ENCODE results near the gene LPCAT3. TPM values are rescaled to one million over a fixed set of nuclear protein-coding genes. Genes with fewer than 3 reads are reported as not detected.
A peak's percentile ranks its signal among the peaks of the same experiment; 100 is the strongest.

Gene LPCAT3
- total and polyA plus RNA-seq, 2 donors: 20.7 to 48.1 TPM

DNA sequence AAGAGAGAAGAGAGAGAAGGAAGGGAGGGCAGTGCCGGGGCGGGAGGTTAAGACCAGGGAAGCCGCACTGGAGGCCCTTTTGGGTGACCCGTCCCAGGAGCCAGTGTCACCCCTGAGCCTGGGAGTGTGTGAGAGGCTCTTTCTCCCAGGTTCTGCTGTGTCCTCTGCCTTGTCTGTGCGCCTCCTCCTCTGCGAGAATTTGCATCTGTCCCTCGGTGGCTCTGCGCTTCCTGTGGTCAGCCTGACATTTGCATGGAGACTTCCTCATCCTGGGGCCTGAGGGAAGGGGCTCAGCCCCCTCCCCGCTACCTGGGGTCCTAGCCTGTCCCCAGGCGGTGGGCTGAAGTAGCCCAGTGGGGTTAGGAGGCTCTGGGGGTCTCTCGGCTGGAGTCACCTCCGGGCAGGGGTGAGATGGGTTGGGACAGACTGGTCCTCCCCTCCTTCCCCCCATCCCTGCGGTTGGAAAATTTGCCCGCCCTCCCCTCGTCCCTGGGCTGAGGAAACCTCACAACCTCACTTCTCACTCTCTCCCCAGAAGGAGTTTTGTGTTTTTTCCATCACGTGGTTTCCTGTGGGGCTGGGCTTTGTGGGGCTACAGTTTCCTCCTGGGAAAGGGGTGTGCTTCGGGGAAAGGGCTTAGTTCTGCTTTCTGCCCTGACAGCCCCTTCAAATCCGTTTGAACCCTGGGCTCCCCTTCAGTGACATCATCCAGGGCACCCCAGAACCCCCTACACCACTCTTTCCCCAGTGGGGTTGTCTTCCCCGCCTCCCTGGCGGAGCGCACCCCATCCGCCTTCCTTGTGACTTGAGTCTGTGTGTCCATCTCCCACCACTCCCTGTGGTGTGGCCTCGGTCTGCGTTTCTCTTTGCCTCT lies 64.6 kb downstream of the LPCAT3 start:
- Histone ChIP-seq H3K27ac (ENCODE audit: low read depth) (no peak overlapping the region), H3K36me3 (ENCODE audit: insufficient read depth) (peaks cover 5% of the 10 kb centered on the region), H3K4me3 (ENCODE audit: low read depth, low read length) (no peak overlapping the region), H3K4me1 (ENCODE audit: insufficient read depth) (no peaks in the 10 kb centered on the region)
- WGBS: 52% methylated on average over 24 of the region's 24 CpGs
- DNase-seq (ENCODE audit: extremely low spot score): no peak

DNA sequence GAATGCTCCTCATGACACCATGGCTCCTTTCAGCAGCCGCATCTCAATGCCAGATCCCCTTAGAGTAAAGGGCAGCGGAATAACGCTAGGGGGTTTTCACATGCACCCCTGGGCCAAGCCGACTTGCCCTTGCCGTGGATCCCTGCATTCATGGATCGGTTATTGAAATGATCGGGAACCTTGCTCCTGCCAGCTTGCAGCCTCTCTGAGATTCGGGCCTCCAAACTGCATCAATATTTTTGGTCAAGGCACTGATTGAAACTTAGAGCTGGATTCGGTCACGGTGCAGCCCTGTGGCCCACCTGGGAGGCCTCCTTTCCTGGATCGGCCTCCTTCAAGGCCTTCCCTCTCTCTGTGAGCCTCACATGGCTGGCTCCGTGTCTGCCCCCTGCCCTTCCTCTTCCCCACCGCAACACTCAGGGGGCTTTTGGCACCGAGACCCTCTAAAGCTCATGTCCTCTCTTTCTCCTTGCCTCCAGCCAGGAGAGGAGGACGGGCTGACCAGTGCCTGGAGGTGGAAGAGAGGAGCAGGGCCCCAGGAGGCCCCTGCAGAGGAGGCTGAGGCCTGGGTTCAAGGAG lies 65.3 kb downstream of the LPCAT3 start:
- WGBS: 81% methylated on average over 15 of the region's 15 CpGs

DNA sequence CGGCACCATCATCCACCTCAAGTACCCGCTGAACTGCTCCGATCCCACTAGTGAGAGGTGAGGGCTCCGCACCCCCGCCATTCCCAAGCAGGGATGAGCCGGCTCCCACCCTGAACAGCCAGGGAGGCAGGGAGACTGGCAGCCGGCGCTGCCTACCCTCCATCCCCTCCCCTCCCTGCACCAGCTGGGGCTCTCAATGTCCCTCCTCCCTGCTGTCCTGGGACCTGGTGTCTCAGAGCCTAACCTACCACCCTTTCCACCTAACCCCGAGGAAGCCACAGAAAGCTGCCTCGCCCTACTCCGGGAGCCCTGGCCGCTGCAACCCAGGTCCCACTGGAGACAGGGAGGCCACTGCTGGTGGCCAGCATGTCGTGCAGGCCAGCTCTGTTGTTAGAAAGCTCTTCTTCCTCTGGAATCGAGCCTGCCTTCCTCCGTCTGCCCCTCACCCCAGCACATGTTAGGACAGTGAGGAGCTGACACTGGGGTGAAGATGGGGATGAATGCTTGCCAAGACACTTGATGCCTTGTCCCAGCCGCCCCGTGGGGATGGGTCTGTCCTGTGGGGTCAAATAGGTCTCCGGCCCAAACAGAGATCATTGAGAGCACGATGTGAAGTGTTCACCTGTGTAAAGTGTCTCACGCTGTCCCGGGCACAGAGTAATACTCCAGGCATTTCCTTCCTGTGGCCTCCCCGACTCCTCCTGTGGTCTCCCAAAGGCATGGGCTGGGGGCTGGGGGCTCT lies 66.0 kb downstream of the LPCAT3 start:
- DNase-seq (ENCODE audit: extremely low spot score): no peak
- Histone ChIP-seq H3K4me3 (ENCODE audit: low read depth, low read length) (no peak overlapping the region), H3K4me1 (ENCODE audit: insufficient read depth) (no peaks in the 10 kb centered on the region), H3K36me3 (ENCODE audit: insufficient read depth) (peaks cover 5% of the 10 kb centered on the region), H3K27ac (ENCODE audit: low read depth) (no peak overlapping the region)
- 64% methylated on average over 22 of the region's 22 CpGs for WGBS

More for the DNA sequence above, 65.3 kb downstream of the LPCAT3 start:
- no peak overlapping the region for H3K4me3 ChIP-seq (ENCODE audit: low read depth, low read length)
- DNase-seq (ENCODE audit: extremely low spot score): no peak
- no peak overlapping the region for H3K27ac ChIP-seq (ENCODE audit: low read depth)
- no peaks in the 10 kb centered on the region for H3K4me1 ChIP-seq (ENCODE audit: insufficient read depth)
- peaks cover 5% of the 10 kb centered on the region for H3K36me3 ChIP-seq (ENCODE audit: insufficient read depth)

DNA sequence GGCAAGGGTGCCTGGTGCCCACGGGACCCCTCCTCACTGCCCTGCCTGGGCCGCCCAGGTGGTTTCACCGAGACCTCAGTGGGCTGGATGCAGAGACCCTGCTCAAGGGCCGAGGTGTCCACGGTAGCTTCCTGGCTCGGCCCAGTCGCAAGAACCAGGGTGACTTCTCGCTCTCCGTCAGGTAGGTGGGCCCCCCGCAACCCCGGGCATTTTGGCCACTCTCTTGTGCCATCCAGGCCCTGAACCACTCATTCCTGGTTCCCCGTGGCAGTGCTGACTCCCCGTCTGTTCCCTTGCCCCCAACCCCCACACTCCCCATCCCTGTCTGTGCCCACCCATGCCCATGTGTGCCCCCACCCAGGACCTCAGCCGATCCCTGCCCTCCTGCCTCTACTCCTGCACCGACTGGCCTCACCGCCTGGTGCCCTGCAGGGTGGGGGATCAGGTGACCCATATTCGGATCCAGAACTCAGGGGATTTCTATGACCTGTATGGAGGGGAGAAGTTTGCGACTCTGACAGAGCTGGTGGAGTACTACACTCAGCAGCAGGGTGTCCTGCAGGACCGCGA lies 66.6 kb downstream of the LPCAT3 start:
- Histone ChIP-seq H3K36me3 (ENCODE audit: insufficient read depth) (peaks cover 5% of the 10 kb centered on the region), H3K27ac (ENCODE audit: low read depth) (no peak overlapping the region), H3K4me1 (ENCODE audit: insufficient read depth) (no peaks in the 10 kb centered on the region), H3K4me3 (ENCODE audit: low read depth, low read length) (peak overlapping the region; percentile 32)
- 83% methylated on average over 20 of the region's 20 CpGs for WGBS
- no peak for DNase-seq (ENCODE audit: extremely low spot score)

DNA sequence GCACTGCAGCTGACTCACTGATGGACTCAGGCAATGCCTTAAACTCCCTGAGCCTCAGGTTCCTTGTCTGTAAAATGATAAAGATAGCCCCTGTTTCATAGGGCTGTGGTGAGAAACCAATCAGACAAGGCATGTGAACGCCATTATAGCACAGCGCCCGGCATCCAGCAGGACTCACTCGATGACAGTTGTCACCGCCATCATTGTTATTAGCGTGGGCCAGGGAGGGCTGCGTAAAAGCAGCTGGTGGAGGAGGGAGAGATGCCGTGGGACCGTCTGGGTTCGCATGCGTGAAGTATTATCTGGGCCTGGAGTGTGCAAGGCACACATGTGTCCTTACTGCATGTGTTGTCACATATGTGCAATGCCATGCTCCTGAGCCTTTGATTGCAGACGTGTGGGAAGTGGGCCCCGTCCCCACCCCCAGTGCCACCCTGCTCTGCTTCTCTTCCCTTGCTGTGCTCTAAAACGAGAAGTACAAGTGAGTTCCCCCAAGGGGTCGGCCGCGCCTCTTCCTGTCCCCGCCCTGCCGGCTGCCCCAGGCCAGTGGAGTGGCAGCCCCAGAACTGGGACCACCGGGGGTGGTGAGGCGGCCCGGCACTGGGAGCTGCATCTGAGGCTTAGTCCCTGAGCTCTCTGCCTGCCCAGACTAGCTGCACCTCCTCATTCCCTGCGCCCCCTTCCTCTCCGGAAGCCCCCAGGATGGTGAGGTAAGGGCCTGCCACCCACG lies 67.3 kb downstream of the LPCAT3 start, which contains the start of gene PTPN6:
PTPN6 (plus strand) TSS at position 546 of the 730 bp plus-strand sequence; CDS start at position 703, 157 bp downstream.
- peak within 1 kb of the TSS; percentile 14 for H3K27ac ChIP-seq (ENCODE audit: low read depth)
- no peak for DNase-seq (ENCODE audit: extremely low spot score)
- WGBS: 73% methylated on average over 25 of the region's 25 CpGs
- peak within 1 kb of the TSS; percentile 32 for H3K4me3 ChIP-seq (ENCODE audit: low read depth, low read length)
- no peaks in the 10 kb centered on the region for H3K4me1 ChIP-seq (ENCODE audit: insufficient read depth)
- H3K36me3 ChIP-seq (ENCODE audit: insufficient read depth): peaks cover 5% of the 10 kb centered on the region

DNA sequence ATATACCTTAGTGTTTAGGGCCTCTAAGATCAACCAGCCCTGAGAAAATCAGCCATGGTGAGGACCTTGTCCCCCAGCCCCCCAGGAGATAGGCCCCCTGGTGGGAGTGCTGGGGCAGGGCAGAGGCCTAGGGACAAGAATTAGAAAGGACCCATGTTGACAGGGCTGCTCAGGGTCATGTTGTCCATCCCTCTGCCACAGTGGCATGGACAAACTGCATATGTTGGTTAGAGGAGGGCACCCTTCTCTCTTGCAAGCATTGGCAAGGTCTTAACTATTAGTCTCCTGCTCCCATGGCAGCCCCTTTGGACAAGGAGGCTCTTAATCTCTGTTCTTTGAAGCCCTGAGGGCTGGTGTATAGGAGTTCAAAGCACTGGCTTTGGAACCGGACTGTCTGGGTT lies 67.9 kb downstream of the LPCAT3 start:
- H3K4me1 ChIP-seq (ENCODE audit: insufficient read depth): no peaks in the 10 kb centered on the region
- no peak overlapping the region for H3K4me3 ChIP-seq (ENCODE audit: low read depth, low read length)
- WGBS: 73% methylated on average over 1 of the region's 1 CpG
- H3K27ac ChIP-seq (ENCODE audit: low read depth): no peak overlapping the region
- H3K36me3 ChIP-seq (ENCODE audit: insufficient read depth): peaks cover 2% of the 10 kb centered on the region
- no peak for DNase-seq (ENCODE audit: extremely low spot score)

DNA sequence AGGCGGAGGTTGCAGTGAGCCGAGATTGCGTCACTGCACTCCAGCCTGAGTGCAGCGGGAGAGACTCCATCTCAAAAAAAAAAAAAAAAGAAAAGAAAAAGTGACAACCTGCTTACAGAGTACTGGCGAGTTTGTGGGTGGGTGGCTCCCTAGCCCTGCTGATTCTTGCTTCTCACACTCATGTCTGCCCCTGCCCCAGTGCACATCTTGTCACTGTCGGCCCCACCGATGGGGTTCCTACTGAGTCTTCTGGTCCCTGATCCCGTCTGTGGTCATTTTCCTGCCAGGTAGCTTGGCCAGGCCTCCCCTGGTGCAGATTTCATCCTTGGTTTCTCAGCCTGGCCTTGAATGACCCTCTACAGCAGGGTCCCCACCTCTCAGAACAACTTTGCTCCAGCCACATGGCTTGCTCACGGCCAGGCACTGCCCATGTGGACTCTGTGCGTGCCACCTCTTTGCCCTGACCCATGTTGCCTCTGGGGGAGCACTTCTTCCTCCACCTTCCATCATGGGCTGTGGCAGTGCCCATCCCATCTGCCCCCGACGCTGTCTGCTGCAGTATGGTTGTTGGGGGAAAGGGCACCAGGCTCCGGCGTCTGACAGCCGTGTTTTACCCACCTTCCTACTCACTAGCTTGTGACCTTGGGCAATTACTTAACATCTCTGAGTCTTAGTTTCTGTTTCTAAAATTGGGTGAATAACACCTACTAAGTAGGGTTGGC lies 69.2 kb downstream of the LPCAT3 start:
- no peaks in the 10 kb centered on the region for H3K36me3 ChIP-seq (ENCODE audit: insufficient read depth)
- H3K4me3 ChIP-seq (ENCODE audit: low read depth, low read length): no peak overlapping the region
- 83% methylated on average over 15 of the region's 15 CpGs for WGBS
- no peak overlapping the region for H3K27ac ChIP-seq (ENCODE audit: low read depth)
- no peak for DNase-seq (ENCODE audit: extremely low spot score)
- H3K4me1 ChIP-seq (ENCODE audit: insufficient read depth): no peaks in the 10 kb centered on the region

DNA sequence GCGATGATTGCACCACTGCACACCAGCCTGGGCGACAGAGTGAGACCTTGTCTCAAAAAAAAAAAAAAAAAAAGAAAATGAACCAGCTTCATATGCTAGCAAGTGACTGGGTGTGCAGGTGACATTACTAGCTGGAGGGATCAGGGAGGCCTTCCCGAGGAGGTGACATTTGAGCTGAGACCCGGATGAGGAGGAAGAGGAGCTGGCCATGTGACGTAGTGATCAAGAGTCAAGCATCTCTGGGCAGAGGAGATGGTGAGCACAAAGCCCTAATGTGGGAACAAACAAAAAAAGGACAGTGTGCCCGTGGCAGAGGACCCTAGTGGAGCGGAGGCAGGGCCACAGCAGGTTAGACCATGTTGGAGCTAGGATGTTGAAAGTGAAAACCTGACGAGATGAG lies 70.7 kb downstream of the LPCAT3 start:
- no peak overlapping the region for H3K27ac ChIP-seq (ENCODE audit: low read depth)
- no peak for DNase-seq (ENCODE audit: extremely low spot score)
- H3K36me3 ChIP-seq (ENCODE audit: insufficient read depth): no peaks in the 10 kb centered on the region
- H3K4me1 ChIP-seq (ENCODE audit: insufficient read depth): no peaks in the 10 kb centered on the region
- WGBS: 91% methylated on average over 8 of the region's 8 CpGs
- H3K4me3 ChIP-seq (ENCODE audit: low read depth, low read length): no peak overlapping the region

DNA sequence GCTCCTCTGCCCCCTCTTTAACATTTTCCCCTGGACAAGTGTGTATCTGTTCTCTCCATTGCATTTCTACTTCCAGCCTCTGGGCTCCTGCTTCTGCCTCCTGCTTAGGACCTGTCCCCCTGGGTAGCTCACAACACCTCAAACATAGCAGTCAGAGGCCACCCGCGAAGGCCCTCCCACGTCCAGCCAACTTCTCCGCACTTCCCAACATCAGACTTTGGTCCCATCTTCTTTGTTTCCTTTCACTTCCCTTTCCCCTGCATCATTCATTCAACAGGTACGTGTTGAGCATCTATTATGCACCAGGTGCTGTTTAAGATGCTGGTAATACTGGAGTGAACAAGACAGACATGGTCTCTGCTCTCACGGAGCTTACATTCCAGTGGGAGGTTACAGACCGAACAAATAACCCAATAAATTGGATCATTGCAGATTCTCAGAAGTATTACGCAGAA lies 71.3 kb downstream of the LPCAT3 start:
- H3K36me3 ChIP-seq (ENCODE audit: insufficient read depth): no peaks in the 10 kb centered on the region
- DNase-seq (ENCODE audit: extremely low spot score): no peak
- H3K27ac ChIP-seq (ENCODE audit: low read depth): peak overlapping the region; percentile 64
- peak overlapping the region; percentile 16 for H3K4me3 ChIP-seq (ENCODE audit: low read depth, low read length)
- H3K4me1 ChIP-seq (ENCODE audit: insufficient read depth): no peaks in the 10 kb centered on the region
- 68% methylated on average over 8 of the region's 8 CpGs for WGBS

DNA sequence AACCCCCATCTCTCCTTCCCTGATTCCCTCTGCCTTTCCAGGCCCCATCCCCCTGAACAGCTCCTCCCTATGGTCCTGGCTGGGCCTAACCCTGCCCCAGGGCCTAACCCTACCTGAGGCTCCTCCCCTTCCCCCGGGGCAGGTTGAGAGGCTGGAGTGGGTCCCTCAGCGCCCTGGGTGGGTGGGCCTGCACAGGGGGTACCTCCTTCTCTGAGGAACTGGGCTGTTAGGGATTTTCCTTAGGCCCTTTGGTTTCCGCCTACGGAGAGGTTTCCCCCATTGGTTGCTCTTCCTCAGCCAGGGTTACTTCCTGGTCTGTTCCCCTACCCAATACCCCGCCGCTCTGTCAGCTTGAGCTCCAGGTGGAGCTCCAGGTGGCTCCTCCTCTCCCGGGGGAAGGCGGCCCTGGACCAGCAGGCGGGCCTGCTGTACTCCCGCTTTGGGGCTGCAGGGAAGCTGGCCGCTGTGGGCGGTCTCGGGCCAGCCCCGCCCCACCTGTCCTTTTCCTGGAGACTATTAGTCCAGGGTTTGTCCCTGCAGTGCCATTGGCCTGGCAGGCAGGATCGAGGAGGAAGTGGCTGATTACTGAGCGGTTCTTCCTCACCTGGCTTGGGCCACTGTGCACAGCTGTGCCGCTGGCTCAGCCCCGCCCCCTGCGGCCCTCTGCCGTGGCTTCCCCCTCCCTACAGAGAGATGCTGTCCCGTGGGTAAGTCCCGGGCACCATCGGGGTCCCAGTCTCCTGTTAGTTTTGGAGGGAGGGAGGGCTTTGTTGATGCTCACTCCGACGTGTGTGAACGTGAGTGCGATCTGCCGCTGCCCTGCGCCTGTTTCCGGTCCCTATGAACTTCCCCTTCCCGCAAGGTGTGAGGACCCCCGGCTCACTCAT lies 72.0 kb downstream of the LPCAT3 start:
- H3K4me1 ChIP-seq (ENCODE audit: insufficient read depth): no peaks in the 10 kb centered on the region
- H3K36me3 ChIP-seq (ENCODE audit: insufficient read depth): no peaks in the 10 kb centered on the region
- H3K27ac ChIP-seq (ENCODE audit: low read depth): peak overlapping the region; percentile 65
- H3K4me3 ChIP-seq (ENCODE audit: low read depth, low read length): peak overlapping the region; percentile 16
- no peak for DNase-seq (ENCODE audit: extremely low spot score)
- WGBS: 37% methylated on average over 32 of the region's 32 CpGs

DNA sequence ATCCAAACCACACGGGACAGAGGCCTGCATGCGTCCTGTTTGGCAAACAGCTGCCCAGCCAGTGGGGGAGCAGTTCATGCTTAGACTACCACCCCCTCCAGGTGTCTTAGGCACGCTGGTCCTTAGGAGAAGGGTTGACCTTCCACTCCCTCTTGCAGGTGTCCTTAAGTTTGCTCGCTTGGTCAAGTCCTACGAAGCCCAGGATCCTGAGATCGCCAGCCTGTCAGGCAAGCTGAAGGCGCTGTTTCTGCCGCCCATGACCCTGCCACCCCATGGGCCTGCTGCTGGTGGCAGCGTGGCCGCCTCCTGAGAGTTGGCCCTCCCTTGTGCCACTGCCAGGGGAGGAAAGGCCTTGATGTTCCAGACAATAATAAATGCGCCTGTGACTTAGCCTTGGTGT lies 72.7 kb downstream of the LPCAT3 start:
- no peak for DNase-seq (ENCODE audit: extremely low spot score)
- 82% methylated on average over 11 of the region's 11 CpGs for WGBS
- Histone ChIP-seq H3K27ac (ENCODE audit: low read depth) (peak overlapping the region; percentile 65), H3K36me3 (ENCODE audit: insufficient read depth) (no peaks in the 10 kb centered on the region), H3K4me3 (ENCODE audit: low read depth, low read length) (no peak overlapping the region), H3K4me1 (ENCODE audit: insufficient read depth) (no peaks in the 10 kb centered on the region)

Data from urinary bladder (tissue), 4 donors.